Sigmoid colon (tissue), 4 donors: ENCODE results near the gene ADAMTS10.

Source experiments
- EP300 ChIP-seq, 4 donors: sonication (generic); formaldehyde crosslinking; IDR thresholded peaks; one replicate each; pipeline ENCODE4 v1.6.1; 2017; ENCODE audit warnings: antibody characterized with exemption in 4 of 4
- TF ChIP-seq, protein P1 (sequence below), 4 experiments: fragments of 450-650 bp in 3 of 4; fragments of 200-600 bp in 1 of 4; IDR thresholded peaks; one replicate each; pipeline ENCODE4 v1.5.1; 2016 to 2019; ENCODE audit warnings: antibody characterized with exemption in 4 of 4, mild to moderate bottlenecking in 3 of 4, moderate library complexity in 2 of 4

- TF ChIP-seq, protein P1, sequence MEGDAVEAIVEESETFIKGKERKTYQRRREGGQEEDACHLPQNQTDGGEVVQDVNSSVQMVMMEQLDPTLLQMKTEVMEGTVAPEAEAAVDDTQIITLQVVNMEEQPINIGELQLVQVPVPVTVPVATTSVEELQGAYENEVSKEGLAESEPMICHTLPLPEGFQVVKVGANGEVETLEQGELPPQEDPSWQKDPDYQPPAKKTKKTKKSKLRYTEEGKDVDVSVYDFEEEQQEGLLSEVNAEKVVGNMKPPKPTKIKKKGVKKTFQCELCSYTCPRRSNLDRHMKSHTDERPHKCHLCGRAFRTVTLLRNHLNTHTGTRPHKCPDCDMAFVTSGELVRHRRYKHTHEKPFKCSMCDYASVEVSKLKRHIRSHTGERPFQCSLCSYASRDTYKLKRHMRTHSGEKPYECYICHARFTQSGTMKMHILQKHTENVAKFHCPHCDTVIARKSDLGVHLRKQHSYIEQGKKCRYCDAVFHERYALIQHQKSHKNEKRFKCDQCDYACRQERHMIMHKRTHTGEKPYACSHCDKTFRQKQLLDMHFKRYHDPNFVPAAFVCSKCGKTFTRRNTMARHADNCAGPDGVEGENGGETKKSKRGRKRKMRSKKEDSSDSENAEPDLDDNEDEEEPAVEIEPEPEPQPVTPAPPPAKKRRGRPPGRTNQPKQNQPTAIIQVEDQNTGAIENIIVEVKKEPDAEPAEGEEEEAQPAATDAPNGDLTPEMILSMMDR (IDR thresholded peaks at IDR 0.05) = no peak
- no peak for TF ChIP-seq EP300 (IDR thresholded peaks at IDR 0.05)
Observed at GRCh38 chr19:8618751-8619150, 8.2 kb upstream of the ADAMTS10 start.
